C4-2B (cell line): ENCODE data around the gene EBF3.

Experiments used
- CTCF ChIP-seq: fragments of 450-650 bp; conservative IDR thresholded peaks from 2 replicates; pipeline ENCODE4 v1.5.1; 2017; ENCODE audit warnings: mild to moderate bottlenecking
- ZFX ChIP-seq: fragments of 450-650 bp; IDR thresholded peaks from 2 replicates; pipeline ENCODE4 v1.6.1; 2017

GRCh38 chr10:129849853-129850252 is 114.2 kb downstream of the EBF3 start:
- no peak for TF ChIP-seq CTCF
- no peak for TF ChIP-seq ZFX
